GM10266 (cell line): ENCODE measurements around the gene PMEPA1.

Experiments used
- DNase-seq: peaks from one replicate; pipeline ENCODE4 v3.0.0; 2012; ENCODE audit errors: extremely low spot score
- CTCF ChIP-seq: IDR thresholded peaks from 2 replicates; pipeline ENCODE4 v1.5.1; 2012; ENCODE audit warnings: mild to moderate bottlenecking, low read depth; ENCODE audit not compliant: control insufficient read depth, insufficient read depth; ENCODE audit errors: missing control alignments

PMEPA1 gene

GRCh38 chr20:57653910-57654309 lies 55.9 kb downstream of the PMEPA1 start:
- no peak for TF ChIP-seq CTCF
- no peak for DNase-seq

- no peak for TF ChIP-seq CTCF
- DNase-seq = no peak
These were observed 56.3 kb downstream of the PMEPA1 start for GRCh38 chr20:57653546-57653900.

GRCh38 chr20:57652606-57653545 lies 56.9 kb downstream of the PMEPA1 start:
- no peak for TF ChIP-seq CTCF
- DNase-seq = no peak

GRCh38 chr20:57651881-57652605 lies 57.8 kb downstream of the PMEPA1 start:
- DNase-seq = no peak
- TF ChIP-seq CTCF = no peak

- DNase-seq = no peak
These were observed 58.9 kb downstream of the PMEPA1 start for GRCh38 chr20:57650756-57651483.

GRCh38 chr20:57650266-57650665 lies 59.5 kb downstream of the PMEPA1 start:
- no peak for TF ChIP-seq CTCF
- no peak for DNase-seq

More at GRCh38 chr20:57650756-57651483, 58.9 kb downstream of the PMEPA1 start:
- no peak for TF ChIP-seq CTCF
